GM12892 (cell line): ENCODE measurements around the gene HEPHL1.

Source experiments
- POLR2A ChIP-seq: IDR thresholded peaks from 2 replicates; pipeline ENCODE4 v1.6.1; 2011; ENCODE audit warnings: low read depth, low read length, control low read depth
- TAF1 ChIP-seq: IDR thresholded peaks from 2 replicates; pipeline ENCODE4 v1.6.1; 2011; ENCODE audit warnings: low read depth, mild to moderate bottlenecking, control low read depth, low read length, borderline replicate concordance

- TF ChIP-seq POLR2A (no peak), TAF1 (no peak)
Observed at GRCh38 chr11:94127638-94128037, 106.5 kb downstream of the HEPHL1 start.
